Measurements from ENCODE around the gene USP13. TPM values are rescaled to one million over a fixed set of nuclear protein-coding genes. Genes with fewer than 3 reads are reported as not detected.

The USP13 gene
- total RNA-seq, 6 experiments from 2014 or later: 6.0 to 11.1 (median 6.9) TPM

GRCh38 chr3:179726075-179726699, 73.3 kb downstream of the USP13 start:
- no peaks in the 10 kb centered on the region for H3K4me1 ChIP-seq
- 80% methylated on average over 4 of the region's 5 CpGs for WGBS (ENCODE audit: insufficient coverage, low coverage, low lambda C conversion rate, missing lambda C conversion rate)

GRCh38 chr3:179729086-179729485, 76.2 kb downstream of the USP13 start:
- DNase-seq (no peak), ATAC-seq (no peak)
- TF ChIP-seq CTCF (IDR thresholded peaks at IDR 0.05): no peak
- no peak for TF ChIP-seq POLR2A (IDR thresholded peaks at IDR 0.05)
- no peak overlapping the region for H3K4me3 ChIP-seq
- H3K9me3 ChIP-seq: no peaks in the 10 kb centered on the region
- intact Hi-C loops (cut with DNase I): no loop called here
- no peak overlapping the region for H3K27ac ChIP-seq
- H3K27me3 ChIP-seq: no peaks in the 10 kb centered on the region
- H3K4me1 ChIP-seq: peaks cover 0 to 9% (median 3%) of the 10 kb centered on the region in 4 donors
- H3K36me3 ChIP-seq: peaks cover 0 to 3% (median 0%) of the 10 kb centered on the region in 4 donors
- 95% methylated on average over 3 of the region's 3 CpGs for WGBS (ENCODE audit: insufficient coverage, low coverage, low lambda C conversion rate, missing lambda C conversion rate)

More at GRCh38 chr3:179726075-179726699, 73.3 kb downstream of the USP13 start:
- Histone ChIP-seq H3K4me3 (no peak overlapping the region), H3K9me3 (no peaks in the 10 kb centered on the region), H3K36me3 (peaks cover 0 to 3% (median 1%) of the 10 kb centered on the region in 4 donors), H3K27me3 (no peaks in the 10 kb centered on the region), H3K27ac (no peak overlapping the region)
- TF ChIP-seq POLR2A (IDR thresholded peaks at IDR 0.05): no peak
- no peak for TF ChIP-seq CTCF (IDR thresholded peaks at IDR 0.05)
- no peak for DNase-seq
- peak in 1 of 4 donors; percentile 43 for ATAC-seq
- intact Hi-C loops (cut with DNase I): no loop called here

- no peaks in the 10 kb centered on the region for H3K9me3 ChIP-seq
- H3K36me3 ChIP-seq: peaks cover 0 to 3% (median 0%) of the 10 kb centered on the region in 4 donors
- H3K27ac ChIP-seq: no peak overlapping the region
- intact Hi-C loops (cut with DNase I): no loop called here
- ATAC-seq (peak in 1 of 4 donors; percentile 14), DNase-seq (no peak)
- TF ChIP-seq POLR2A (IDR thresholded peaks at IDR 0.05) (no peak), CTCF (IDR thresholded peaks at IDR 0.05) (no peak)
- WGBS (ENCODE audit: insufficient coverage, low coverage, low lambda C conversion rate, missing lambda C conversion rate): 67% methylated on average over 2 of the region's 2 CpGs
- H3K27me3 ChIP-seq: no peaks in the 10 kb centered on the region
- peaks cover 0 to 9% (median 3%) of the 10 kb centered on the region in 4 donors for H3K4me1 ChIP-seq
- H3K4me3 ChIP-seq: no peak overlapping the region
These were observed 77.1 kb downstream of the USP13 start for GRCh38 chr3:179729981-179730380.

GRCh38 chr3:179730506-179730905, 77.7 kb downstream of the USP13 start:
- Histone ChIP-seq H3K27ac (no peak overlapping the region), H3K4me1 (peaks cover 0 to 9% (median 3%) of the 10 kb centered on the region in 4 donors), H3K9me3 (no peaks in the 10 kb centered on the region), H3K36me3 (peaks cover 0 to 3% (median 0%) of the 10 kb centered on the region in 4 donors), H3K4me3 (no peak overlapping the region), H3K27me3 (no peaks in the 10 kb centered on the region)
- ATAC-seq: no peak
- no peak for DNase-seq
- no peak for TF ChIP-seq POLR2A (IDR thresholded peaks at IDR 0.05)
- no peak for TF ChIP-seq CTCF (IDR thresholded peaks at IDR 0.05)
- intact Hi-C loops (cut with DNase I): no loop called here
- WGBS (ENCODE audit: insufficient coverage, low coverage, low lambda C conversion rate, missing lambda C conversion rate): 97% methylated on average over 3 of the region's 3 CpGs

Data from right lobe of liver (tissue), 6 donors.